AG08396 (cell line): ENCODE measurements around the gene MAST2.

ENCODE experiments used
- DNase-seq: peaks from one replicate; pipeline ENCODE4 v3.0.0; 2012; ENCODE audit warnings: low spot score, mixed read lengths

Gene MAST2

DNA sequence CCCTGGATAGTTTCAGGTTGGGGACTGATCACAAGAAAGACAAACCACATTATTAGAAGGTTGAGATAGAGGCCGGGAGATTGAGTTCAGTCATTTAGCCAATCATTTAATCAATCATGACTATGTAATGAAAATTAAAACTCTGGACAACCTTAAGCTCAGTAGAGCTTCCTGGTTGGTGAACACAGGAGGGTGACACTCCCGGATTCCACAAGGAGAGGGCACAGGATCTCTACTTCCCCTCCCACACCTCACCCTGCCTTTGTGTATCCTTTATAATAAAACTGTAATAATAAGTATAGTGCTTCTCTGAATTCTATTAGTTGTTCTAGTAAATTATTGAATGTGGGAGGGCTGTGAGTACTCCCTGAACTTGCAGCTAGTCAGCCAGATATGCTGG is 178.9 kb downstream of the MAST2 start:
- no peak for DNase-seq

DNA sequence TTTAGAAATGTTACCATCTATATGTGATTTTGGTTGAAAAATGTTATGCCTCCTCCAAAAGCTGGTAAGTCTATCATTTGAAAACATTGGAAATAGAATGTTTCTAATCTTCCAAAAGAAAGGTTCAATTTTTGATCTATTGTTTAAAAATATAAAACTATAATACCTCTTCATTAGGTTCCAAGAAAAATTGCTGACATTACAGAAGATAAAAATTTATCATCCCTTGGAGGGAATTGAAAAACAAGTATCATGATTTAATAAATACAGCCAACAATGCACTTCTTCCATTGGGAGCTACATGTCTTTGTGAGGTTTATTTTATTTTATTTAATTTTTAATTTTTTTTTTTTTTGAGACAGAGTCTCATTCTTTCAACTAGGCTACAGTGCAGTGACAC is 180.6 kb downstream of the MAST2 start:
- DNase-seq = no peak

DNA sequence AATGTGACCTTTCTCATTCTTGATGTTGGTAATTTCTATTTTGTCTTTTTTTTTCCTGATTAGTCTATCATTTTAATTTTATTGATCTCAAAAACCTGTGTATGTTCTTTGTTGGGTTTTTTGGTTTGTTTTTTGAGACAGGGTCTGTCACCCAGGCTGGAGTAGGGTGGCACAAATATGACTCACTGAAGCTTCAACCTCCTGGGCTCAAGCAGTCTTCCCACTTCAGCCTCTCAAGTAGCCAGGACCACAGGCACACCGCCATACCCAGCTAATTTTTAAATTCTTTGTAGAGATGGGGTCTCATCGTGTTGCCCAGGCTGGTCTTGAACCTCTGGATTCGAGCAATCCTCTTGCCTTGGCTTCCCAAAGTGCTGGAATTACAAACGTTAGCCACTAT is 183.8 kb downstream of the MAST2 start:
- DNase-seq = no peak

DNA sequence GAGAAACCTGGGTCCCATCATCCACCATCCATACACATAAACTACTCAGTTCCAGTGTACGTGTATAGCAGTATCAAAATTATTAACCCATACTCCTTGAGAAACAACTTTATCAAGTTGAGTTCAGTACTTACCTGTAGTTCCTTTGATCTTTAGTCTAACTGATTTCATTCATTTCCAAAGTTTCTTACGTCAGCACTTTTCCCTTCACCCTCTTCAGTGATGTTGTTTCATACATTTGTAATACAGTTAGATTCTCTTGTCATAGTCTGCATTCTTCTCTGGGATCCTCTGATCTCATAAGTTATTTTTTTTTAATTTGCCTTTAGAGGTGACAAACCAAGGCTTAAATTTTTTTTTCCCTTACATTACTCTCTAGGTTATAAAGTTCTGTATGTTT is 185.8 kb downstream of the MAST2 start:
- DNase-seq = no peak

DNA sequence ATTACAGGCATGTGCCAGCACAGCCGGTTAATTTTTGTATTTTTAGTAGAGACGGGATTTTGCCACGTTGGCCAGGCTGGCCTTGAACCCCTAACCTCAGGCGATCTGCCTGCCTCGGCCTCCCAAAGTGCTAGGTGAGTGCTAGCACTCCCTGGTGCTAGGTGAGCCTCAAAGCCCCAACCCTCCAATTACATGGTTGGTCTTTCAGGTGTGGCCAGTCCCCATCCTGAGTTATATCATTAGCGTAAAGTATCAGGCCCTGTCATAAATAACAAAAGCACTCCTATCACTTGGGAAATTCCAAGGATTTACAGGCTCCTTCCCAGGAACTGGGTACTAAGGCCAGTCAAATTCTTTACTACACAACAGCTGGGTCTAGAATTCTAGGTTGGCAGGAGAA is 191.0 kb downstream of the MAST2 start:
- DNase-seq = no peak

DNA sequence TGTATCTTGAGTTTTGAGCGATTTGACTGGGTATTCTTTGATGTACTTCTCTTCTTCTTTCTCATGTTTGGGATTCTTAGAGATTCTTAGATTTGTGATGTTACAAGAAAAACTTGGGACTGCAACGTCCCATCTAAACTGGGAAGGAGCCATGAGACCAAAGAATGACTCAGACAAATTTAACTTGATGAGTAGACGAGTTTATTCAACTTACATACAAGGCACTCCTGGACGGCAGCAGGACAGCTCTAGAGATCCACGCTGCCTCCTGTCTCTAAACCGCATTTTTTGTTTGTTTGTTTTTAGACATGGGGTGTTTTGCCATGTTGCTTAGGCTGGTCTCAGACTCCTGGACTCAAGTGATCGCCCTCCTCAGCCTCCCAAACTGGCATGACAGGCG is 191.9 kb downstream of the MAST2 start:
- no peak for DNase-seq

DNA sequence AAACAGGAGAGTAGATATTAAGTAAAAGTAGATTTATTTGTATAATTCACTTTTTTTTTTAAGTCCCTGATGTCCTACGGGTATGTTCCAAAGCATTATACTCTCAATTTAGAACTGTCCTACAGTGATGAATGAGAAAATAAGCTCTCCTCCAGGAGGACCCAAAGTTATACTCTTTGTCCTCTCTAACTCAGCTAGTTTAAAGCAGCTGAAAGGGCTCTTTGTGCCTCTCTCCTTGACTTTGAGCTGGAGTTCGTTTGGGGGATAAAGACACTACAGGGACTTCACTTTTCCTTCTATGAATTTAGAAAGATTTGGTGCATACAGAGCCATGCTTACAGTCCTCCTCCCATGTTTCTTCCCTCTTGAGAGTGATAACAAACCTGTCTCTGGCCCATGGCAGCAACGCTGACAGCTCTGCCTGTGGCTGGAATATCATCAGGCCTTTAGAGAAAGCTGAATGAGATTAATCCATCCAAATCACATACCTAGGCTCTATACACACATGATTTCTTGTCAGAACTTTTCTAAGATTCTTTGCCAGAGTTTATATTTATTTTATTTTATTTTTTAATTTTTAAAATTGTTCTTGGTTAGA is 194.7 kb downstream of the MAST2 start:
- DNase-seq = no peak

DNA sequence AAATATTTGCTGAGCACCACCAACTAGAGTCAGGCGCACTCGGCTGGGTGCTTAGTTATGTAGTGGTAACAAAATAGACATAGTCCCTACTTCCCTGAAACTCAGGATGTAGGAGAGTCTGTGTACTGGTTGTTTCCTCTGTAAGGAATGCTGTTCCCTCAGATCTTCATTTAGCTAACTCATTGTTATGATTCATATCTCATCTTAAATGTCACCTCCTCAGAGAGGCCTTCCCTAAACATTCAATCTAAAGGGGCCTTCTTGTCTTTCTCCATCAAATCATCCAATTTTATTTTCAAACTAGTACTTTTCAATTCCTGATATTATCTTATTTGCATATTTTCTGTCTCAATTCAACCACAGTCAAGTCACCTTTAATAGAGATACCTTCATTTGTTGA is 196.1 kb downstream of the MAST2 start:
- no peak for DNase-seq

DNA sequence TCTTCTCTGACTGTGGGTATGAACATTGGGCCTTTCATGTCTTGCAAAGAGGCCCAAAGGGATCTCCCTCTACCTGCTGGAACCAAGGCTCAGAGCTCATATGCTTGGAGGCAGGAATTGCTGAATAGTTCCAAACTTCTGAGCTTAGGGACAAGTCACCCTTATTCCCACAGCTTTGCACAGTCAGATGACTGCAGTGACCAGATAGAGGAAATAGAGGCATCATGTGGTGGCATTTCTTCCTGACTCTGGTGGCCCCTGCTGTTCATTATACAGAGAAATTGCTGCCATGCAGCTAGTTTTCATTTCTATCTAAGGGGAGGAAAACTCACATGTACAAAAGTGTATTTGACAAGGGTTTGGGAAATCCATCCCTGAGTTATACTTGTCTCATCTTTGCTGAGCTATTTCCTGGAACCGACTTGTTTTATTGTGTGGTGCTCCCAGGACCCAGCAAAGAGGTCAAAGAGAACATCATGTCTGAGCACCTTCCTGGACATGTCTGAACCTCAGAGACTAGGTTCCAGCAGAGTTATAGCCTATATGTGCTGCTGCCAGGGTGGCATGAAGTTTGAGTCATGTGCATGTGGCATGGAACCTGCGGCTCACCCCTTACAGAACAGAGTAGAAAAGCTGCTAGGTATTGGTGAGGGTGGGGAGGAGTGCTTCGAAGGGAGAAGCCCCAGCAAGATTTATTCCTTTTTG is 197.8 kb downstream of the MAST2 start:
- DNase-seq = no peak

DNA sequence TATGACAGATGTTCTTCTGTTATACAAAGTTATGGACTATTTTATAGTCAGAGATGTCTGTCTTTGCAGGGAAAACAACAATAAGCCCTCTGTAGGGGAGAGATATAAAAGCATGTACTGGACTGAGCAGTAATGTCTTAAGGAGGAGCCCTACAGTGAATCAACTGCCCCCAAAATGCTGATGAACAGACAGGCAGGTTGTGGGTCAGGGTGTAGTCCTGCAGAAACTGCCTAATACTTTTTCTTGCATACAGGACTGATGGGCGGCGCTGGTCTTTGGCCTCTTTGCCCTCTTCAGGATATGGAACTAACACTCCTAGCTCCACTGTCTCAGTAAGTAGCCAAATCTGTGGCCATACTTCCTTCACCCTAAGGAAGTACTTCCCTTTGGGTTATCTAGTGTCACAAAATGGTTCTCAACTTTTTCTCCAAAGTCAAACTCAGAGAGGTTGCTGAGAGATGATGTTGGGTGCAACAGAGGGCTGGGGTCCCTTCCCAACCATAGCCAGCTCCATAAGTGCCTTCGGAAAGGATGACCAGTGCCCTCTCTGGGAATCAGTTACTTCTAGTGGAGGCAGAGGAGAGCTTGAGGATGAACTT is 199.2 kb downstream of the MAST2 start:
- DNase-seq = no peak

DNA sequence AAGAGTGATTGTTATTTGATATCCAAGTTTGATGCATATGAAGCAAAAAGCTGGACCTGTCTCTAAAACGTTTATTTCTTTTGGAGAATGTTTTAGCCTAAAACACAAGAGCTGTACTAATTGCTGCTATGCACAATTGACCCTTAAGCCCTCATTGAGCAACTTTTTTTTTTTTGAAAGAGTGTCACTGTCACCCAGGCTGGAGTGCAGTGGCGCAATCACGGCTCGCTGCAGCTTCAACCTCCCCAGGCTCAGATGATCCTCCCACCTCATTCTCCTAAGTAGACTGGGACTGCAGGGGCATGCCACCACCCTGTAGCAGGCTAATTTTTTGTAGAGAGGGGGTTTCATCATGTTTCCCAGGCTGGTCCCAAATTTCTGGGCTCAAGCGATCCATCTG is 199.9 kb downstream of the MAST2 start:
- DNase-seq = no peak

DNA sequence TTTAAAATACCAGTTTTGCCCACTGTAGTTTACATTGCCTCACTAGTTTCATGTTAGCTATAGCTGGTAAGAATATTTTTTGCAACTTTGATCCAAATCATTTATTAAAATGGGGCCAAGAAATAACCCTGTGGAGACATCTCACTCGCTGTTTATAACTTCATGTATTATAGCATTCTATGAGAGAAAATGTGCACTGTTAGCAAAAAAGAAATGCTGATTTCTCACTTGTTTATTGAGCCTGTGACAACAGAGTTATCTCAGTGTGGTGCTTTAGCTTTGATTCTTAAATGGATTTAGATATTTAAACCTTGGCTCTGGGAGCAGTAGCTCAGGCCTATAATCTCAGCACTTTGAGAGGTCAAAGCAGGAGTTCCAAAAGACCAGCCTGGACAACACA is 201.1 kb downstream of the MAST2 start:
- DNase-seq = no peak

DNA sequence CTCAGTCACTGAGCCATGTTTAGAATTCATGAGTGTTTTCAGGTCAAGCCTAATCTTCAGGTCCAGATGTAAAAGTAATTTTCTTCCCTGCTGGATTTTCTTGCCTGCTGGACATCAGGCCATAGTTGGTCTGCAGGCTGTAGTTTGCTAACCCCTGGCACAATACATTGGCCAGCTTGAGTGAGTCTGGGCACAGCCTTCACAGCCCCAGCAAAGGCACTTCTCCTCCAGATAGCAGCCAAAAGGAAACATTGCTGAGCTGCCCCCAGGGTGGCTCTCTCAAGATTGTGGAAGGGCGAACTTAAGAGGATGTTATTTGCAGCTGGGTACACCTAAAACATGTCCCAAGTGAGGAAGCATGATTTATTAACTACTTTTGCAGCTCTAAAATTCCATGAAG is 202.2 kb downstream of the MAST2 start:
- DNase-seq = no peak

DNA sequence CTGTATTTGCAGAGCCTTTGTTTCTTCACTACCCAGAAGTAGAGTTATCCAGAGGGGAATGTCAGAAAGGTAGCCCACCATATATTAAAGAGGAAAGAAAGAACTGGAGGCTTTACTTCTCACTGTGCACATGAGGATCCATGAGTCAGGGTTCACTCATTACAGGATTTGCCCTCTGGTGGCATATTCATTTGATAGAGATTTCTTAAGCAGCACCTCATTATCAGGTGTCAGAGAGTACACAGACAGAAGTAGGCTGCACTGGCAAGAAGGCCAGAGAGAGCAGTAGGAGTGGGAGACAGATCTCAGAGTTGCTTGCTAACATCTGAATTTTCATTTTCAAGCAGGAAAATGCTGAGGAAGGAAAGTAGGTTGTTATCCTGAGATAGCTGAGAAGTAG is 205.2 kb downstream of the MAST2 start:
- no peak for DNase-seq

DNA sequence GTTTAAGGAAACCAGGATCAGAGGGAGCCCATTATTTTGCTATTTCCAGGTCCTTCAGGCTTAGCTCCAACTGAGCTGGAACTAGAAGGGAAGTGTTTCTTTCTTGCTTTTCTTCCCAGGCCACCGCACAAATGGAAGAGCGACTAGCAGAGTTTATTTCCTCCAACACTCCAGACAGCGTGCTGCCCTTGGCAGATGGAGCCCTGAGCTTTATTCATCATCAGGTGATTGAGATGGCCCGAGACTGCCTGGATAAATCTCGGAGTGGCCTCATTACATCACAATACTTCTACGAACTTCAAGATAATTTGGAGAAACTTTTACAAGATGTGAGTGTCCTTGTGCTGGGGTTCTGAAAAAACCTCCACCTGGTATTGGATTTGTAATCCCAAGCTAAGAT is 207.2 kb downstream of the MAST2 start:
- DNase-seq = no peak

DNA sequence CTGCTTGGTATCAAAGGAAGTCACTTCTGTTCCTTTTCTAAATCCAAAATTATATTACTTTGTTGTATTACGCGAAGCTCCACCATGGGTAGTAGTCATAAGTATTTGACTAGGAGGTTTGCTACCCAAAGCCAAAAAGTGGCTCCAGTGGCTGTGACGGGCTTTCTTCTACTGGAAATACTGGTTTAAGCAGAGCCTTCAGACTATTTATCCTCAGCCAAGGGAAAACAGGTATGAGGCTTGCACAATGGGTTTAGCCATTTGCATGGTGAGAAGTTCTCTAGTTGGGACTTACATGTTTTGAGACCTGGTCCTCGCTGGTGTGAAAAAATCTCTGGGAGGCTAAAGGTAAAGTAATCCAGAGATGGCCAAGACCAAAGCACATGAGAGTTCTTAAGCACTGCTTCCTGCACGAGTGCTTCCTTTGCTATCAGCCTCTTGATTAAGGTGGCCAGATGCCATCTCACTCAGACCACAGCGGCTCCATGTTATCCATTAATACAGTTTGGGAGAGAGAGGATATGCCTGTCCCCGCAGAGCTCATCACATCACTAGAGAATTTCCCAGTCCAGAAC is 207.8 kb downstream of the MAST2 start:
- DNase-seq = no peak

DNA sequence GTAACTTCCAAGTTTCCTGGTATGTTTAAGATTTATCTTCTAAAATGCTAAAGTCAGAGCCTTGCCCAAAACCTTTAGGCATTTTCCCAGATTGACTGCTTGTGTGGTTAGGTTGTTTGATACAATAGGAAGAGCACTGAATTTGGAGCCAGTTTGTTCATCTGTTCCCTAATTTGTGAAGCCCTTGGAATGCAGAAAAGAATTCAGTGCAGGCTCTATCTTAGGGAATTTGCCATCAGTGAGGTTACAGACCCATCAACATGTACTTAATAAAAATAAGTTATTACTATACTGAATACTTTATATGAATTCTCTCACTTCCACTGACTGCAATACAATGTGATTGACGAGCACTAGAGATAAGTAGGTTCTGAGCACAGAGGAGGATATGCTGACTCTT is 208.8 kb downstream of the MAST2 start:
- no peak for DNase-seq

DNA sequence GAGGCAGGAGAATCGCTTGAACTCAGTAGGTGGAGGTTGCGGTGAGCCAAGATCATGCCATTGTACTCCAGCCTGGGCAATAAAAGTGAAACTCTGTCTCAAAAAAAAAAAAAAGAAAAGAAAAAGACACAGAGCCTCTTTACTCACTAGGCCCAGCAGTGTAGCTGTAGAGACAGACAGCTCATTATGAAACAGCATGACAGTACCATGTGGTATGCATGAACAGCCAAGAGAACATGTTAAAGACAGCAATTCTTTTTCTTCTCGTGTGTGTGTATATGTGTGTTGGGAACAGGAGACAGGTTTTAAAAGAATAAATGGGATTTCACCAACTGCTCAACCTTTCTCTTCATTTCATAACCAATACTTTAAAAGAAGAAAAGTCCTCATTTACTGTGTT is 210.2 kb downstream of the MAST2 start:
- no peak for DNase-seq

DNA sequence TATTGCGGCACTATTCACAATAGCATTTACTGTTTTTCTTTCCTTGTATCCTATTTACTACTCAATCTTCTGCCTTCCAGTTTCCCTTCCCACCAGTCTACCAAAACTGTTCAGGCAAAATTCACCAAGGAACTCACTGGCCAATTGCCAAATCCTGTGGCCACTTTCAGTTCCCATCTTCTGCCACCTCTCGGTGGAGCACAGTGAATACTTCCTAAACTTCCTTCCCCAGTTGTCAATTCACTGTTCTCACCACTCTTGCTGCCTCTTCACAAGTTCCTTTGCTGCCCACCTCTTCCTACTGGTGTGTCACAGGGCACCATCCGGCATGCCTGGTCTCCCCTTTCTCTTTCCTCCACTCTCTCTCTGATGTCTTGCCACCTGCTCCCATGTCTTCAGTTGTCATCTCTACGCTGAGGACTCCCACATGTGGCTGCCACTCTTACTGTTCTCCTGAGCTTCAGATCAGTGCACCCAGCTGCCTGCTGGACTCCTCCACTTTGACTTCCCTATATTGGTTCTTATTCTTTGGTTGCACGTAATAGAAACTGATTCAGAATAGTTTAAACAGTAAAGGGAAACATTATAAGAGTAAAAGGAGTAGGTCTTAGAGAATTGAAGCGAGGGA is 214.6 kb downstream of the MAST2 start:
- DNase-seq = no peak

DNA sequence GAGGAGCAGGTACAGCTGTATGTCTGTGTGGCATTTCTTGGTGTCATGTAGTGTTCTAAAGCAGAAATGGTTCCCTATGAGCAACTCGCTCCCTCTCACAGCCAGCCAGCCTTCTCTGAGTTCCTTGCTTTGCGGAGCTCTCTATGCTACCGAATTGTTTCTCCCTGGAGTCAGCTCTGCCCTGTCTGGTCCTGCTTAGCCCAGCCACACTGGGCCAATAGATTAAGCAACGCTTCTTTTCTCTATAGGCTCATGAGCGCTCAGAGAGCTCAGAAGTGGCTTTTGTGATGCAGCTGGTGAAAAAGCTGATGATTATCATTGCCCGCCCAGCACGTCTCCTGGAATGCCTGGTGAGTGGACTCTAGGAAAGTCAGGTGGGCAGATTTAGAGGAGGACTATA is 215.9 kb downstream of the MAST2 start:
- DNase-seq = no peak

DNA sequence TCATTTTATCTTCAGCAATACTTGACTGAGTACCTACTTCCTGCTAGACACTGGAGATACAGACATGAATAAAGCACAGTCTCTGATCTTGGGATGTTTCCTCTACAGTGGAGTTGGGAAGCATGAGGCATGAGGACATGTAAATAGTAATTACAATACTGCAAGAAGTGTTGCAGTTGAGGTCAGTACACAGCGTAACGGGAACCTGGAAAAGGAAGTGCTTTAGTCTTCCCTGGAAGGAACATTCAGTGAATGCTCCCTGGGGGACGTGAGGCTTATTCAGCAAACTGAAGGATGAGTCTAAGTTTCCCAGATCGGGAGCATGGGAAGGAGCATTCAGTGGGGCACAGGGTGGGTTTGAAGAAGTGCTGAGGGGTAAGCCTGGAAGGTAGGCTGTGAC is 216.6 kb downstream of the MAST2 start:
- no peak for DNase-seq

DNA sequence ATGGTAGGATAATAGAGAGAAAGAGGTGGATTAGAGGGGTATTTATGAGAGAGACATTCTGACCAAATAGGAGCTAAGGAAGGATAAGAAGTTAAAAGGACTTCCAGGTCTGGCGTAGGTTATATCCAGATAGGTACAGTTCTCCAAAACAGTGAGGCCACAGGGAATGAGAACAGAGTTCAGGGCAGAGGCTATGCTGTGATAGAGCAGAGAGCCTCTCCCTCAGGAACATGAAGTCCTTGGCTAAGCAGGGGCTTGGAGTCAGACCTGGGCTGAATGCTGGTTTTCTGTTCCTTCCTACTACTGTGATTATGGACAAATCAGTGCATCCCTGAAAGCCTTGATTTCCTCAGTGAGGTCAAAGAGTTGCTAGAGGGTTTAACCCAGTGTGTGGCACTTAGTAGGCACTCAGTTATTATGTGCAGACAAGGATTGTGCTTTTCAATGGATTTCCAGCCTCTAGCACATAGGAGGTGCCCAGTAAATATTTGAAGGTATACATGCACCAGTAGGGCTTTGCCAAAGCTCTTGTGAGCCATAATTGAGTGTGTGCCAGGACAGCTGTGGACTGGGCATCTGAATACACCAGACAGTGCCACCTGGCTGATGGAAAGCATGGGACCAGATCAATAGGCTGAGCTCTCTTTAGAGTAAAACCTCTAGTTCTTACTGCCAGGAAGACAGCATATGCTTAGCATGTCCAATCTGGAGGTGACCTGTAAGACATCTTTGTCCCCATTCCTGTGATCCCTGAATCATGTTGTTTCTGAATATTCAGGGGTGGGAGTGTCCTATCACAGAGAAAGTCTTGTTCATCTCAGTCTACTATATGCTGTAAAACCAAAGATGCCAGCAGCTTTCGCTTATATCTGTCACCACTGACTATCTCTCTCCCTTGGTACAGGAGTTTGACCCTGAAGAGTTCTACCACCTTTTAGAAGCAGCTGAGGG is 217.9 kb downstream of the MAST2 start:
- no peak for DNase-seq
